Upper lobe of right lung (tissue), 1 donor: ENCODE measurements around the gene LRP10. TPM values are rescaled to one million over a fixed set of nuclear protein-coding genes. Genes with fewer than 3 reads are reported as not detected.

Source experiments
- ATAC-seq: fragments of 200-7000 bp; cut with Tn5 transposase; one replicate; pipeline ENCODE4 v1.9.1; 2020; ENCODE audit warnings: mild to moderate bottlenecking, moderate library complexity
- DNase-seq: peaks from one replicate; pipeline ENCODE4 v3.0.0-alpha.2; 2020
- H3K27ac ChIP-seq: fragments of 200-600 bp; one replicate; pipeline ENCODE4 v1.8.0; 2022
- H3K27me3 ChIP-seq: fragments of 200-600 bp; one replicate; pipeline ENCODE4 v1.8.0; 2022; ENCODE audit warnings: mild to moderate bottlenecking
- H3K36me3 ChIP-seq: fragments of 200-600 bp; one replicate; pipeline ENCODE4 v1.8.0; 2022
- H3K4me1 ChIP-seq: fragments of 200-600 bp; one replicate; pipeline ENCODE4 v1.8.0; 2022
- H3K4me3 ChIP-seq: fragments of 200-600 bp; one replicate; pipeline ENCODE4 v1.8.0; 2022; ENCODE audit warnings: mild to moderate bottlenecking
- H3K9me3 ChIP-seq: fragments of 200-600 bp; one replicate; pipeline ENCODE4 v1.8.0; 2022
- intact Hi-C: fragments of 100-400 bp; cut with DNase I; formaldehyde crosslinking; loops from one replicate; pipeline ENCODE4 v1.11.0; 2022
- total RNA-seq: library from RNA; stranded (reverse); fragmentation: NEBNext Ultra II Directional; extraction: Animal tissue kit (Norgen Biotek cat#: 25700); gene quantifications from one replicate; pipeline ENCODE4 v1.2.1, GENCODE V29; 2021
- TF ChIP-seq, protein P1 (sequence below): fragments of 200-600 bp; IDR thresholded peaks from one replicate; pipeline ENCODE4 v1.8.0; 2022; ENCODE audit warnings: antibody characterized with exemption
- donor health status: DM: no; HTN: yes; CAD: no; lungs with severe emphysema.

The LRP10 gene
- total RNA-seq, 1 donor from 2014 or later, result 142 TPM

DNA sequence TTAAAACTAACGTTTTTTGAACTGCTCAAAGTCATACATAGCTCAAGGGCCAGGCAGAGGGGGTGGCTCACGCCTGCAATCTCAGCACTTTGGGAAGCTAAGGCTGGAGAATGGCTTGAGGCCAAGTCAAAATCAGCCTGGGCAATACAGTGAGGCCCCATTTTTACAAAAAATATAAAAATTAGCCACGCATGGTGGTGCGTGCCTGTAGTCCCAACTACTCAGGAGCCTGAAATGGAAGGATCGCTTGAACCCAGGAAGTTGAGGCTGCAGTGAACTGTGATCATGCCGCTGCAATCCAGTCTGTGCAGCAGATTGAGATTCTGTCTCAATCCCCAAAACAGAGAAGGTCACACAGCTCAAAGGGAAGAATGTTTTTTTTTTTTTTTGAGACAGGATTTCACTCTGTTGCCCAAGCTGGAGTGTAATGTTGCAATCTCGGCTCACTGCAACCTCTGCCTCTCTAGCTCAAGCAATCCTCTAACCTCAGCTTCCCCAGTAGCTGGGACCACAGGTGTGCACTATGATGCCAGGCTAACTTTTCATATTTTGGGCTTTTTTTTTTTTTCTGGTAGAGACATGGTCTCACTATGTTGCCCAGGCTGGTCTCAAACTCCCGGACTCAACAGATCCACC is 44.5 kb downstream of the LRP10 start:
- ATAC-seq (peak; percentile 7), DNase-seq (no peak)
- no peaks in the 10 kb centered on the region for H3K9me3 ChIP-seq
- no peaks in the 10 kb centered on the region for H3K27me3 ChIP-seq
- intact Hi-C loops, result no loop called here
- H3K27ac ChIP-seq, result peak overlapping the region; percentile 26
- H3K36me3 ChIP-seq, result peaks cover 16% of the 10 kb centered on the region
- TF ChIP-seq, protein P1, sequence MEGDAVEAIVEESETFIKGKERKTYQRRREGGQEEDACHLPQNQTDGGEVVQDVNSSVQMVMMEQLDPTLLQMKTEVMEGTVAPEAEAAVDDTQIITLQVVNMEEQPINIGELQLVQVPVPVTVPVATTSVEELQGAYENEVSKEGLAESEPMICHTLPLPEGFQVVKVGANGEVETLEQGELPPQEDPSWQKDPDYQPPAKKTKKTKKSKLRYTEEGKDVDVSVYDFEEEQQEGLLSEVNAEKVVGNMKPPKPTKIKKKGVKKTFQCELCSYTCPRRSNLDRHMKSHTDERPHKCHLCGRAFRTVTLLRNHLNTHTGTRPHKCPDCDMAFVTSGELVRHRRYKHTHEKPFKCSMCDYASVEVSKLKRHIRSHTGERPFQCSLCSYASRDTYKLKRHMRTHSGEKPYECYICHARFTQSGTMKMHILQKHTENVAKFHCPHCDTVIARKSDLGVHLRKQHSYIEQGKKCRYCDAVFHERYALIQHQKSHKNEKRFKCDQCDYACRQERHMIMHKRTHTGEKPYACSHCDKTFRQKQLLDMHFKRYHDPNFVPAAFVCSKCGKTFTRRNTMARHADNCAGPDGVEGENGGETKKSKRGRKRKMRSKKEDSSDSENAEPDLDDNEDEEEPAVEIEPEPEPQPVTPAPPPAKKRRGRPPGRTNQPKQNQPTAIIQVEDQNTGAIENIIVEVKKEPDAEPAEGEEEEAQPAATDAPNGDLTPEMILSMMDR, result no peak
- peaks cover 29% of the 10 kb centered on the region for H3K4me1 ChIP-seq
- no peak overlapping the region for H3K4me3 ChIP-seq

DNA sequence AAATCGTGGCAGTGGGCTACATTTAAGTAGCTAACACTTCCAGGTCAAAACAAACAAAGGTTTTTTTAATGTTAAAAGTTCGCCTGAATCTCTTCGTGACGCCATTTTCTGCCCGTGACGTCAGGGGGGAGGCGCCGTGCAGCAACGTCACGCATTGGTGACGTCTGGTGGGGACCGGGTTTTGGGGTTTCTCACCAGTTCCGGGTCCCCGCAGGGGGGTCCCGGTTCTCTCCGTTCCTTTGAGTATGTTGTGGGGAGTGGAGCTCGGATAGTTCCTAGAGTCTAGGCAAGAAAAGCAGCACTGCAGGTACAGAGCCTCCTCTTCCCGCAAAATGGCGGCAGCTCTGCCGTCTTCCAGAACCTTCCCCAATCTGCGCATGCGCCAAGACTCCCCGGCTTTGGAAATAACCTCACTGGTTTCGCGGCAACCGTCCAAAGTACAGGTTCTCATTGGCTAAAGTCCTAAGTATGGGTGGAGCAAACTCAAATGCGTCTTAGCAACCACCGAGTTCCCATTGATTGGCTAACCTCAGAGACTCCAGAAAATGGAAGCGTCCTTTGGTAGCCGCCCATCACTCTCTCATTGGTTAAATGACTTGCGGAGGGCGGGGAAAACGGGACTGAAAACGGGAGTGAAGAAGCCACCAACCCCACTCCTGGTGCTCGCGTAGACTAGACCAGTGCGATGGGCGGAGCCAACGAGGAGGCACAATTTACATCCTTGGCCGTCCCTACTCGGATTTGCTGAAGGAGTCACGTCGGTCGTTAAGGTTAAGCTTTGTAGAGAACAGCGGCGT is 47.5 kb downstream of the LRP10 start, which contains the start of gene RBM23:
Gene RBM23 (minus strand): TSS at position 346 of the 797 bp plus-strand sequence.
- DNase-seq (peak; percentile 100), ATAC-seq (peak; percentile 95)
- Histone ChIP-seq H3K9me3 (no peaks in the 10 kb centered on the region), H3K27ac (peak within 1 kb of the TSS; percentile 97), H3K4me1 (peaks cover 29% of the 10 kb centered on the region), H3K4me3 (peak within 1 kb of the TSS; percentile 87), H3K36me3 (peaks cover 37% of the 10 kb centered on the region), H3K27me3 (no peaks in the 10 kb centered on the region)
- intact Hi-C loops, result no loop called here
- TF ChIP-seq, protein P1, result no peak

DNA sequence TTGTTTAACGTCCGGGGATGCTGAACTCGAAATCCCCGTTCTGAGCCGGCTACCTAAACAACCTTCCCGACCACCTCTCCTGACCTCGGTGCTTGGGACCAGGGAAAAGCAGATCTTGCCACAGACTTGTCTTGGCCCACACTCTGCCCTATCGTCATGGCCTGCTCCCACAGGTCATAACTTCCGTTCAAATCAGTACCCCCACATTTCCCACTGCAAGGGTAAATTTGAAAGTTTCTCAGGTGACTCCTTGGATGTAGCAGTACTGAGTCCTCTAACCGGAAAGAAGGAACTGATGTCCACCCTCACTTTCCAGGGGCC is 48.0 kb downstream of the LRP10 start:
- H3K4me3 ChIP-seq, result peak overlapping the region; percentile 45
- peak overlapping the region; percentile 82 for H3K27ac ChIP-seq
- ATAC-seq (peak; percentile 6), DNase-seq (no peak)
- no peaks in the 10 kb centered on the region for H3K9me3 ChIP-seq
- intact Hi-C loops, result no loop called here
- H3K4me1 ChIP-seq, result peaks cover 29% of the 10 kb centered on the region
- TF ChIP-seq, protein P1, result no peak
- peaks cover 42% of the 10 kb centered on the region for H3K36me3 ChIP-seq
- H3K27me3 ChIP-seq, result no peaks in the 10 kb centered on the region

DNA sequence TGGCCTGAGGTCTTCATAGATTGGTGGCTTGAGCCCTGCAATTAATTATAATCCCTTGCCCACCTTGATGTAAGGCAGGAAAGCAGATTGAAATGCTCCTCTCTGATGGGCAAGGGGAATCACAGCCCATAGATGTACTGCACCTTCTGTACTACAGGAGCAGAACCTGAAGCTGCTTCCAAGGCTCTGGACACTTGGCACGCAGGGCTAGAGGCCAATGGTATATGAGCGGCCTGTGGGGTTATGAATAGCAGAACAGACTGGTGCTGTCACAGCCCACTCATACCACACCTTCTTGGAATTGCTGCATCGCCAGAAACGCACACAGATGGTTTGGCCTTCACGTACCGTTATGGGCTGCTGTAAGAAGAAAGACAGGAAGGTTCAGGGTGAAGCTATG is 49.2 kb downstream of the LRP10 start:
- no peaks in the 10 kb centered on the region for H3K27me3 ChIP-seq
- ATAC-seq, result no peak
- peaks cover 23% of the 10 kb centered on the region for H3K4me1 ChIP-seq
- H3K4me3 ChIP-seq, result no peak overlapping the region
- DNase-seq, result no peak
- H3K9me3 ChIP-seq, result no peaks in the 10 kb centered on the region
- H3K36me3 ChIP-seq, result peaks cover 54% of the 10 kb centered on the region
- TF ChIP-seq, protein P1, result no peak
- intact Hi-C loops, result no loop called here
- H3K27ac ChIP-seq, result no peak overlapping the region

DNA sequence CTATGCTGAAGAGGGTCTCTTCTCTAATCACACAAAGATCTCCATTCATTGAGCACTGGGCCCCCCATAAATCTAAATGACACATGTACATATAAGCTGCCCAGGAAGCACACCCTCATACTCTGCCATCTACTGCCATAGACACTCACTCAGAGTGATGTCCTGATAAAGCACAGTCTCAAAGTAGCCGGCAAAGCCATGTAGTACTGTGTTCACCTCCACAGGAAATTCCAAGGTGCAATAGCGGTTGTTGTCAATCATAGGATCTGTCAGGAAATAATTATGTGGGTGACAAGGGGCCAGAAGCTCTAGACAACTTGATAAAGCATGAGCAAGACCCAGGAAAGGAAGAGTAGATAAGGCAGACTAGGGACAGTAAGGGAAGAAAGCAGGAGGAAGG is 50.8 kb downstream of the LRP10 start:
- intact Hi-C loops, result no loop called here
- TF ChIP-seq, protein P1, result no peak
- Histone ChIP-seq H3K9me3 (no peaks in the 10 kb centered on the region), H3K36me3 (peaks cover 70% of the 10 kb centered on the region), H3K27ac (no peak overlapping the region), H3K4me3 (no peak overlapping the region), H3K4me1 (peaks cover 10% of the 10 kb centered on the region), H3K27me3 (no peaks in the 10 kb centered on the region)
- DNase-seq (no peak), ATAC-seq (no peak)
